MCF 10A (cell line): Measurements from ENCODE around the gene PFN3. TPM values are rescaled to one million over a fixed set of nuclear protein-coding genes. Genes with fewer than 3 reads are reported as not detected.
"Not testable (repeated sequence)": the region's sequence is repeated elsewhere in the genome, so short reads cannot be mapped to it uniquely, and the experiment has no call there.

ENCODE experiments used
- BruUV-seq: library from RNA; stranded (reverse); fragments of 400-500 nt; replicated peaks from 2 replicates; lab custom pipeline; 2021; lab: Mats Ljungman, UMichigan
- CTCF ChIA-PET: fragments of 300-600 bp; sonication (Branson Sonifier 250); formaldehyde crosslinking; extraction: SDS; loops from one replicate; lab custom pipeline; 2021; ENCODE audit warnings: antibody characterized with exemption, inconsistent platforms; lab: Yijun Ruan, JAX
- POLR2A ChIA-PET: fragments of 300-600, 350-650 bp; sonication (Branson Sonifier 250); formaldehyde crosslinking; extraction: SDS; loops from one replicate; lab custom pipeline; 2020; ENCODE audit warnings: antibody characterized with exemption, inconsistent platforms; lab: Yijun Ruan, JAX
- DNase-seq: peaks from one replicate; pipeline ENCODE4 v3.0.0-alpha.2; 2018; ENCODE audit not compliant: unreplicated experiment
- H3K27ac Mint-ChIP-seq: one replicate; pipeline ENCODE4 v1.8.0; 2022; ENCODE audit warnings: mild to moderate bottlenecking, low read depth, mixed read lengths; ENCODE audit not compliant: unreplicated experiment
- H3K27me3 Mint-ChIP-seq: one replicate; pipeline ENCODE4 v1.8.0; 2022; ENCODE audit warnings: mixed read lengths; ENCODE audit not compliant: insufficient read depth, unreplicated experiment
- H3K36me3 Mint-ChIP-seq: one replicate; pipeline ENCODE4 v1.8.0; 2022; ENCODE audit warnings: mild to moderate bottlenecking, moderate library complexity, mixed read lengths; ENCODE audit not compliant: insufficient read depth, unreplicated experiment
- H3K4me1 Mint-ChIP-seq: one replicate; pipeline ENCODE4 v1.8.0; 2022; ENCODE audit warnings: mixed read lengths; ENCODE audit not compliant: insufficient read depth, unreplicated experiment
- H3K4me3 Mint-ChIP-seq: one replicate; pipeline ENCODE4 v1.8.0; 2022; ENCODE audit warnings: mild to moderate bottlenecking, moderate library complexity, mixed read lengths; ENCODE audit not compliant: unreplicated experiment
- H3K9me3 Mint-ChIP-seq: one replicate; pipeline ENCODE4 v1.8.0; 2022; ENCODE audit warnings: mixed read lengths; ENCODE audit not compliant: unreplicated experiment
- intact Hi-C: fragments of 100-400 bp; cut with micrococcal nuclease; formaldehyde crosslinking; loops from 2 replicates; pipeline ENCODE4 v1.14.1; 2022
- total RNA-seq: library from RNA; stranded (reverse); gene quantifications from 2 replicates; pipeline ENCODE4 v1.2.3, GENCODE V29; 2022
- TF ChIP-seq, protein P1 (sequence below): fragments of 200-600 bp; IDR thresholded peaks from one replicate; pipeline ENCODE4 v1.8.0; 2022; ENCODE audit warnings: antibody characterized with exemption, mild to moderate bottlenecking; ENCODE audit not compliant: unreplicated experiment

The PFN3 gene
- total RNA-seq, 1 experiment from 2014 or later: not detected

DNA sequence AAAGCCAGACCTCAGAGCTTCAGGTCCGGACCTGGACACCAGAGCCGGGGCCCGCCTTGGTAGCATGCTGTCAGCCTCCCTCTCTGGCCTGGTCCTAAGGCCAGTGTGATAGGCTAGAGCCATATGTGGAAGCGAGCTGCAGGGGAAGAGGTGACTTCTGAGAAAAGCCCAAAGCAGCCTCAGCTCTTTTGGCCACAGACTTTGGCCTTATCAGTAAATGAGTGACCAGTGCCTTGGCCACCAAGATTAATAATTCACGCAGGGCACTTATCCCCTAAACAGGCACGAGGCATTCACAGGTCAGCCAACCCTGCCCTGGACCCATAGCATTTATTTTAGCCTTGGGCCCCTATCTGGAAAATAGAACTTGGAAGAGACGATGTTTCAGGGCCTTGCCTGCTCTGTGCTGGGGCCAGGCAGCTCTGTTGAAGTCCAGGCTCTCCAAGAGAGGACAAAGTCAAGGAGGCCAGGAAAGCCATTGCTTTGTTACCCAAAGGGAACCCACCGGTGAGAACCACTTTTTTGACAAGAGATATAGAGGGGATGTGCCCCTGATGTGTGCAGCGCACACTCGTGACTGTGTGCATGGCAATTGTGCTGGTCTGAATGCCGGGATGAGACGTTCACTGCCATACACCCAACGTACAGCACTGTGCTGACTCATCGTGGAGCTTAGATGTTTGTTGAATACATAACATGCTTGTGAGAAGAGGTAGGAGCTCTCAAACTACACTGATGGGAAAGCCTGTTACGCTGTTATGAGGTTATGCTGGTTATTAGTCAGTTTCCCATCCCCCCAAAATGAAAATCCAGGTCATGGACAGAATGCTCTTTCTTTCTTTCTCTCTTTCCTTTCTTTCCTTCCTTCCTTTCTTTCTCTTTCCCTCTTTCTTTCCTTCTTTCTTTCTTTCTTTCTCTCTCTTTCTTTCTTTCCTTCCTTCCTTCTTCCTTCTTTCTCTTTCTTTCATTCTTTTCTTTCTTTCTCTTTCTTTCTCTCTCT lies 21.3 kb downstream of the PFN3 start:
- no TSS peak for BruUV-seq
- ChIA-PET CTCF (interaction anchor here (0.7 to 5.1 kb wide), 5 partner anchors 10 to 307 kb away, joined by 3 to 61 read pairs (median 5); no protein-coding TSS in a partner anchor), POLR2A (interaction anchor here (0.8 to 2.5 kb wide), 6 partner anchors 8 to 48 kb away, joined by 3 to 23 read pairs (median 4); partner anchors contain the start of genes GRK6 and LMAN2)
- intact Hi-C loops: no loop called here
- Mint-ChIP-seq H3K27ac (no peak overlapping the region), H3K9me3 (no peaks in the 10 kb centered on the region), H3K36me3 (no peaks in the 10 kb centered on the region), H3K4me1 (peaks cover 15% of the 10 kb centered on the region), H3K4me3 (no peak overlapping the region), H3K27me3 (peaks cover 16% of the 10 kb centered on the region)
- peak; percentile 75 for DNase-seq
- TF ChIP-seq, protein P1, sequence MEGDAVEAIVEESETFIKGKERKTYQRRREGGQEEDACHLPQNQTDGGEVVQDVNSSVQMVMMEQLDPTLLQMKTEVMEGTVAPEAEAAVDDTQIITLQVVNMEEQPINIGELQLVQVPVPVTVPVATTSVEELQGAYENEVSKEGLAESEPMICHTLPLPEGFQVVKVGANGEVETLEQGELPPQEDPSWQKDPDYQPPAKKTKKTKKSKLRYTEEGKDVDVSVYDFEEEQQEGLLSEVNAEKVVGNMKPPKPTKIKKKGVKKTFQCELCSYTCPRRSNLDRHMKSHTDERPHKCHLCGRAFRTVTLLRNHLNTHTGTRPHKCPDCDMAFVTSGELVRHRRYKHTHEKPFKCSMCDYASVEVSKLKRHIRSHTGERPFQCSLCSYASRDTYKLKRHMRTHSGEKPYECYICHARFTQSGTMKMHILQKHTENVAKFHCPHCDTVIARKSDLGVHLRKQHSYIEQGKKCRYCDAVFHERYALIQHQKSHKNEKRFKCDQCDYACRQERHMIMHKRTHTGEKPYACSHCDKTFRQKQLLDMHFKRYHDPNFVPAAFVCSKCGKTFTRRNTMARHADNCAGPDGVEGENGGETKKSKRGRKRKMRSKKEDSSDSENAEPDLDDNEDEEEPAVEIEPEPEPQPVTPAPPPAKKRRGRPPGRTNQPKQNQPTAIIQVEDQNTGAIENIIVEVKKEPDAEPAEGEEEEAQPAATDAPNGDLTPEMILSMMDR: no peak

DNA sequence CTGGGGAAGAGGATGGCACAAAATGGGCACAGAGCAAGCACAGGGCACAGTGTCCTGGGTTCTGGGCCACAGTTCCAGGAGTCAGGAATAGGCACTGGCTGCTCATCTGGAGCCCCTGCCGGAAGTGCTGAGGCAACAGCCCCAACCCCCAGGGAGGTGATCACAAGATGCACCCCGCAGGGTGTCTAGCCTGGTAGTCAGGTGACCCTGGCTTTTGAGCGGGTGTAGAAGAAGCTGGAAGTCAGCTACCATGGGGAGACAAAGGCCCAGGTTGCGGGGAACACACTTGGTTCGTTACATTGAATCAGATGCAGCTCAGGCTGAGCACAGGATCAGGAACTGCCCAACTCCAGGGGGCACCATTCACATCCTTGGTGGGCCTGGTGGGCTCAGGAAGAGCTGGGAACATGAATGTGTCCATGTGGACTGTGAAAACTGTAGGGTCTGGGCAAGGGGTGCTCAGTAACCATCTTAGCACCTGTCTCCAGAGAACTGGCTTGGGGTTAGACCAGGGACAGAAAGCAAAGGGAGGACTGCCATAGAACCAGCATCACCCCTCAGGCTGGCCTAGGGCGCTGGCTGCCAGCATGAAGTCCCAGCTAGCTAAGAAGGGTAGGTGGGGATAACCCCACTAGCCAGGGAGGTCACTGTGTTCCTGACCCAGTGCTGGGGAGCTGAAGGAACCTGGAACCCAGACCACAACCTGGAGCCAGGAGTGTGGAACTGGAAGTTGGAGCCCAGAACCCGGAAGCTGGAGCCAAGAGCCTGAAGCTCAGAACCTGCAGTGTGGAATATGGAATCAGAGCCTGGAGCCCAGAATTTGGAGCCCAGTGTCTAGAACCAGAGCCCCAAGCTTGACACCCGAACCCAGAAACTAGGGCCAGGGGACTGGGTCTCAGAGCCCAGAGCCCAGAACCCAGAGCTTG lies 22.3 kb downstream of the PFN3 start:
- TF ChIP-seq, protein P1: no peak
- Mint-ChIP-seq H3K9me3 (no peaks in the 10 kb centered on the region), H3K36me3 (no peaks in the 10 kb centered on the region), H3K27me3 (peaks cover 5% of the 10 kb centered on the region), H3K27ac (no peak overlapping the region), H3K4me3 (no peak overlapping the region), H3K4me1 (peaks cover 15% of the 10 kb centered on the region)
- ChIA-PET CTCF (interaction anchor here (0.6 to 5.1 kb wide), 6 partner anchors 9 to 79 kb away, joined by 3 to 61 read pairs (median 4); no protein-coding TSS in a partner anchor), POLR2A (interaction anchor here (0.5 to 2.5 kb wide), 5 partner anchors 9 to 49 kb away, joined by 3 to 23 read pairs (median 3); partner anchors contain the start of gene GRK6)
- no peak for DNase-seq
- no TSS peak for BruUV-seq
- intact Hi-C loops: no loop called here

DNA sequence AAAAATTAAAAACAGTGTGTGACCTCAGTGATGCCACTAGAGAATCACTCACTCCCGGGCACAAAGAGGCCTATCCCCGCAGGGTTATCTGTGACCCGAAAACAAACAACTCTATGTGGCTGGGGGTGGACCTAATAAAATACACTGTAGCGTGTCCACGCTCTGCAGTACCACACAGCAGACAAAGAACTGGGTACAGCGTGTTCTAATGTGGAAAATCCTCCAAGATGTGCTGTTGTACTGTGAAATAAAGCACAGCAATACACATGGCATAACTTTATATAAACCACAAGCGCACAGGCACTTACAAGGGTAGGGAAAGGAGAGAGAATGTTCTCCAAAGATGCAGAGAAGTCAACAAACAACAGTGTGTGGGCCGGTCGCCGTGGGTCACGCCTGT lies 24.4 kb downstream of the PFN3 start:
- intact Hi-C loops: no loop called here
- TF ChIP-seq, protein P1: no peak
- no TSS peak for BruUV-seq
- Mint-ChIP-seq H3K9me3 (no peaks in the 10 kb centered on the region), H3K4me1 (peaks cover 30% of the 10 kb centered on the region), H3K4me3 (no peak overlapping the region), H3K36me3 (no peaks in the 10 kb centered on the region), H3K27me3 (no peaks in the 10 kb centered on the region), H3K27ac (no peak overlapping the region)
- no peak for DNase-seq
- ChIA-PET CTCF (interaction anchor here (0.6 to 5.1 kb wide), 3 partner anchors 14 to 28 kb away, joined by 3 to 61 read pairs (median 4); no protein-coding TSS in a partner anchor), POLR2A (interaction anchor here (0.7 kb wide), 1 partner anchor 13 kb away, joined by 3 read pairs; no protein-coding TSS in a partner anchor)

DNA sequence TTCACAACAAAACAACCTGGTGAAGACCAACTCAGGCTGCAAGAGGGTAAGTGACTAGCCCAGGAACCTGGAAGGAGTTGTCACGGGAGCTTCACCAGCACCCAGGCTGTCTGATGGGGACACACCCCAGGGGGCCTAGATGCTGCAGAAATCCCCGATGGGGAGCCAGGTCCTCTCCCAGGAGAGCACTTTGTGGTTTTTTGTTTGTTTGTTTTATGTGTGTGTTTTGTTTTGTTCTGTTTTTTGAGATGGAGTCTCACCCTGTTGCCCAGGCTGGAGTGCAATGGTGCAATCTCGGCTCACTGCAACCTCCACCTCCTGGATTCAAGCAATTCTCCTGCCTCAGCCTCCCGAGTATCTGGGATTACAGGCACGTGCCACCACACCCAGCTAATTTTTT lies 24.9 kb downstream of the PFN3 start:
- CTCF ChIA-PET: interaction anchor here (0.9 to 7.0 kb wide), 3 partner anchors 15 to 126 kb away, joined by 3 to 87 read pairs (median 61); no protein-coding TSS in a partner anchor
- H3K9me3 Mint-ChIP-seq, BruUV-seq, H3K27ac Mint-ChIP-seq, DNase-seq, H3K4me3 Mint-ChIP-seq, H3K27me3 Mint-ChIP-seq, H3K36me3 Mint-ChIP-seq, intact Hi-C loops: not testable (repeated sequence)
- H3K4me1 Mint-ChIP-seq: peaks cover 30% of the 10 kb centered on the region
- POLR2A ChIA-PET: interaction anchor here (1.0 kb wide), 1 partner anchor 9 kb away, joined by 4 read pairs; the partner anchor contains the start of gene SLC34A1
